ENCODE data around the gene DPP4.

The DPP4 gene

GRCh38 chr2:161992531-161992930 lies 81.5 kb downstream of the DPP4 start:
- H3K27me3 ChIP-seq (ENCODE audit: low read depth, low read length), result no peaks in the 10 kb centered on the region
- peak overlapping the region; percentile 46 for H3K4me2 ChIP-seq (ENCODE audit: low read length)
- no peaks in the 10 kb centered on the region for H4K20me1 ChIP-seq (ENCODE audit: insufficient read depth, low read length)
- no peak overlapping the region for H3K9ac ChIP-seq (ENCODE audit: low read length)
- no peak overlapping the region for H3K27ac ChIP-seq (ENCODE audit: low read length)
- no peak overlapping the region for H2AFZ ChIP-seq (ENCODE audit: low read depth, low read length)
- H3K36me3 ChIP-seq (replicated peaks; ENCODE audit: low read depth, low read length), result peaks cover 12% of the 10 kb centered on the region
- no peak for TF ChIP-seq EZH2phosphoT487 (IDR thresholded peaks at IDR 0.05; ENCODE audit: low read depth)
- TF ChIP-seq CTCF (IDR thresholded peaks at IDR 0.05; ENCODE audit: low read depth, low read length), result no peak
- no peaks in the 10 kb centered on the region for H3K9me3 ChIP-seq (ENCODE audit: insufficient read depth, low read length)
- no peak overlapping the region for H3K4me3 ChIP-seq (ENCODE audit: low read length)
- no peaks in the 10 kb centered on the region for H3K79me2 ChIP-seq (ENCODE audit: low read length)
- H3K4me1 ChIP-seq (ENCODE audit: low read length), result peaks cover 15% of the 10 kb centered on the region

- H3K79me2 ChIP-seq (ENCODE audit: low read length), result no peaks in the 10 kb centered on the region
- H4K20me1 ChIP-seq (ENCODE audit: insufficient read depth, low read length), result no peaks in the 10 kb centered on the region
- H3K4me2 ChIP-seq (ENCODE audit: low read length), result no peak overlapping the region
- H3K36me3 ChIP-seq (replicated peaks; ENCODE audit: low read depth, low read length), result peaks cover 12% of the 10 kb centered on the region
- no peak overlapping the region for H2AFZ ChIP-seq (ENCODE audit: low read depth, low read length)
- no peak overlapping the region for H3K27ac ChIP-seq (ENCODE audit: low read length)
- no peak overlapping the region for H3K9ac ChIP-seq (ENCODE audit: low read length)
- H3K27me3 ChIP-seq (ENCODE audit: low read depth, low read length), result no peaks in the 10 kb centered on the region
- TF ChIP-seq EZH2phosphoT487 (IDR thresholded peaks at IDR 0.05; ENCODE audit: low read depth), result no peak
- no peak for TF ChIP-seq CTCF (IDR thresholded peaks at IDR 0.05; ENCODE audit: low read depth, low read length)
- H3K4me3 ChIP-seq (ENCODE audit: low read length), result no peak overlapping the region
- peaks cover 15% of the 10 kb centered on the region for H3K4me1 ChIP-seq (ENCODE audit: low read length)
- no peaks in the 10 kb centered on the region for H3K9me3 ChIP-seq (ENCODE audit: insufficient read depth, low read length)
Observed at GRCh38 chr2:161991991-161992390, 82.0 kb downstream of the DPP4 start.

GRCh38 chr2:161990741-161991140 lies 83.3 kb downstream of the DPP4 start:
- H2AFZ ChIP-seq (ENCODE audit: low read depth, low read length), result no peak overlapping the region
- peaks cover 15% of the 10 kb centered on the region for H3K4me1 ChIP-seq (ENCODE audit: low read length)
- peaks cover 12% of the 10 kb centered on the region for H3K36me3 ChIP-seq (replicated peaks; ENCODE audit: low read depth, low read length)
- no peak overlapping the region for H3K4me3 ChIP-seq (ENCODE audit: low read length)
- no peak for TF ChIP-seq CTCF (IDR thresholded peaks at IDR 0.05; ENCODE audit: low read depth, low read length)
- TF ChIP-seq EZH2phosphoT487 (IDR thresholded peaks at IDR 0.05; ENCODE audit: low read depth), result no peak
- no peak overlapping the region for H3K4me2 ChIP-seq (ENCODE audit: low read length)
- H3K27me3 ChIP-seq (ENCODE audit: low read depth, low read length), result no peaks in the 10 kb centered on the region
- H3K9me3 ChIP-seq (ENCODE audit: insufficient read depth, low read length), result no peaks in the 10 kb centered on the region
- no peak overlapping the region for H3K27ac ChIP-seq (ENCODE audit: low read length)
- no peaks in the 10 kb centered on the region for H3K79me2 ChIP-seq (ENCODE audit: low read length)
- no peak overlapping the region for H3K9ac ChIP-seq (ENCODE audit: low read length)
- H4K20me1 ChIP-seq (ENCODE audit: insufficient read depth, low read length), result no peaks in the 10 kb centered on the region

GRCh38 chr2:161990036-161990435 lies 84.0 kb downstream of the DPP4 start:
- Histone ChIP-seq H2AFZ (ENCODE audit: low read depth, low read length) (no peak overlapping the region), H3K4me2 (ENCODE audit: low read length) (no peak overlapping the region), H4K20me1 (ENCODE audit: insufficient read depth, low read length) (no peaks in the 10 kb centered on the region), H3K9ac (ENCODE audit: low read length) (no peak overlapping the region), H3K79me2 (ENCODE audit: low read length) (no peaks in the 10 kb centered on the region), H3K4me3 (ENCODE audit: low read length) (no peak overlapping the region), H3K4me1 (ENCODE audit: low read length) (peaks cover 15% of the 10 kb centered on the region), H3K36me3 (replicated peaks; ENCODE audit: low read depth, low read length) (peaks cover 12% of the 10 kb centered on the region), H3K27ac (ENCODE audit: low read length) (no peak overlapping the region), H3K9me3 (ENCODE audit: insufficient read depth, low read length) (no peaks in the 10 kb centered on the region), H3K27me3 (ENCODE audit: low read depth, low read length) (no peaks in the 10 kb centered on the region)
- TF ChIP-seq EZH2phosphoT487 (IDR thresholded peaks at IDR 0.05; ENCODE audit: low read depth) (no peak), CTCF (IDR thresholded peaks at IDR 0.05; ENCODE audit: low read depth, low read length) (no peak)
